GM18861 (cell line): ENCODE results near the gene TMEM266.
"Not testable (repeated sequence)": the region's sequence is repeated elsewhere in the genome, so short reads cannot be mapped to it uniquely, and the experiment has no call there.

Source experiments
- ATAC-seq: cut with Tn5 transposase; IDR thresholded peaks from one replicate; pipeline ENCODE4 v1.9.1; 2021; ENCODE audit not compliant: unreplicated experiment

Gene TMEM266, protein sequence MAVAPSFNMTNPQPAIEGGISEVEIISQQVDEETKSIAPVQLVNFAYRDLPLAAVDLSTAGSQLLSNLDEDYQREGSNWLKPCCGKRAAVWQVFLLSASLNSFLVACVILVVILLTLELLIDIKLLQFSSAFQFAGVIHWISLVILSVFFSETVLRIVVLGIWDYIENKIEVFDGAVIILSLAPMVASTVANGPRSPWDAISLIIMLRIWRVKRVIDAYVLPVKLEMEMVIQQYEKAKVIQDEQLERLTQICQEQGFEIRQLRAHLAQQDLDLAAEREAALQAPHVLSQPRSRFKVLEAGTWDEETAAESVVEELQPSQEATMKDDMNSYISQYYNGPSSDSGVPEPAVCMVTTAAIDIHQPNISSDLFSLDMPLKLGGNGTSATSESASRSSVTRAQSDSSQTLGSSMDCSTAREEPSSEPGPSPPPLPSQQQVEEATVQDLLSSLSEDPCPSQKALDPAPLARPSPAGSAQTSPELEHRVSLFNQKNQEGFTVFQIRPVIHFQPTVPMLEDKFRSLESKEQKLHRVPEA

DNA sequence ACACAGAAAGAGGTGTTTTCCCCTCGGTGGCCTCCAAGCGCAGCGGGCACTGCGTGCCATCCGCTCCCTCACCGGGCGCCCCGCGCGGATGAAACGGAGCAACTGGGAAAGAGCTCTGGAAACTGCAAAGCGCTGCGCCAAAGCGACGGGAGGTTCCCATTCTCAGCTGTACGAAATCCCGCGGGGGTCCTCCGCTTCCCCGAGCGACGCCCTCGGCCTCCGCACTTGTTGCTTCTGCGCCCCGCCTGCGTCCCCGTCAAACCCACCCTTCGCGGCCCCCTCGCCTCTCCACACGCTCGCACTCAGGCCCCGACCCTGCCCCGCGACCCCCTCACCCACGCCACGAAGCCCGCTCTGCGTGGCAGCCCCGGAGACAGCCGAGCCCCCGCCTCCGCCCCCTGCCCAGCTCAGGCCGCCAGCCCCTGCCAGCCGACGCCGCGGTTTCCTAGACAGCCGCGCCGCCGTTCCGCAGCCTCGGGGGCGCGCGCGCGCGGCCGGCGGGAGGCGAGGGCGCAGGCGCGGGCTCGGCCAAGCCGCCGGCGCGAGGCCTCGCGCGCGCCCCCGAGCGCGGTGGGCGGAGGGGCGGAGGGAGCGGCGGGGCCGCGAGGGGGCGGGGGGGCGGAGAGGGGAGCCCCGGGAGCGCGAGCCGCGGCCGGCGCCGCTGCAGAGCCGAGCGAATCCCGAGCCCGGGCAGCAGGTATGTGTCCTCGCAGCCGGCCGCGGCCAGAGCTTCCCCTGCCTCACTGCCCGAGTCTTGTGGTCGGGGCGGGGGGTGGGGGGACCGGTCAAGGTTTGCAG lies at the start of gene TMEM266:
Gene TMEM266 (plus strand): TSS at position 666 of the 798 bp plus-strand sequence. CDS start 74,279 bp downstream, outside the sequence.
- ATAC-seq = no peak

DNA sequence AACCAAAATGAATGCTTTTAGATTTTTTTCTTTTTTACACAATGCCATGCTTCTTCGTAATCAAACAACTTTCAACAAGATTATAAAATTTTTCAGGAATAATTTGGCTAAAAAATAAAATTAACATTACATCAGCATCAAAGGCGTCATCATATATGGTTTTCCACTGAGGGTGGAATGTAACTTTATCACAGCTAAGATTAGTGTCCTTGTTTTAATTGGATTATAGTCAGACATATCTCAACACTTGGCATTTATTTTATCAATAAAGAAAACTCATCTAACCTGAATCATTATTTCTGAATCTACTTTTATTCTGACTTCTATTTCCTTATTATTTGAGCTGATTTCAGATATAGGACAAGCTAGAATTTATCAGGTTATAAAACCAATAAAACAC lies 49.2 kb upstream of the TMEM266 start:
- no peak for ATAC-seq

DNA sequence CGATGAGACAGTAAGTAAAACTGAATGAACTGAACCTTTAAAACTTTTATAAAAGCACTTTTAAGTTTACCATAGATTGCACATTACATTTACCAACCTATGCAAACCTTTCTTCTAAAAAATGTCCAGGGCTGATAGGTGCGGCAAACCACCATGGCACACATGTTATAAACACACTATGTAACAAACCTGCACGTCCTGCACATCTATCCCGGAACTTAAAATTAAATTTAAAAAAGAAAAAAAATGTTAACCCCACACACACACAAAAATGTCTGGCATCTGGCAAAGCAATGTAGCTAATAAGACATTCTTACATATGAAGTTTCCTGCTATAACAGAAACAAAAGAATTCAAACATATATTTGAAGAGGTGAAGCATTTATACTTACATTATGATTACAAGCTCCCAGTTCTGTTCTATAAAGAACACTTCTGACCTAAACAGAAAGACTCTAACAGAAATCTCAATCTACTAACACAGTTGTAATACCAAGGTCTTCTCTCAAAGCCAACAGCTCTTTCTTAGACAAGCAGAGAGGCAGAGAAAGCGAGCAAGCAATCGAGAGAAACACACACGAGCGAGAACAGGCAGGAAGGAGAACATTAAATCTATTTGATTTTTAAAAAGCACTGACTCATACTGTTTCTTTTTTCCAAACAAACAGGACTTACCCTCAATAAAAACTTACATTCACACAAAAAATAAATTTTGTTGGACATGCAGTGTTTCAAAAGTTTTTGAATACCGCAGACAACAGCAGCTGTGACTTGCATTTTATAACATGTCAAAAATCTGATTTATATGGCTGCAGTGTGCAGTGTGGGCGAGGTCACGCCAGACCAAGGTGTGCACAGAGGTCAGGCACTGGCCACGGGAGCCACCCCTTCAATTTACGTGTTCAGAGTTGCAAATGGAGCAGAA lies 47.9 kb upstream of the TMEM266 start, which contains the start of gene NRG4:
Gene NRG4 (minus strand): TSS at position 798 of the 925 bp plus-strand sequence. CDS start 1,194 bp downstream, outside the sequence.
- no peak for ATAC-seq

DNA sequence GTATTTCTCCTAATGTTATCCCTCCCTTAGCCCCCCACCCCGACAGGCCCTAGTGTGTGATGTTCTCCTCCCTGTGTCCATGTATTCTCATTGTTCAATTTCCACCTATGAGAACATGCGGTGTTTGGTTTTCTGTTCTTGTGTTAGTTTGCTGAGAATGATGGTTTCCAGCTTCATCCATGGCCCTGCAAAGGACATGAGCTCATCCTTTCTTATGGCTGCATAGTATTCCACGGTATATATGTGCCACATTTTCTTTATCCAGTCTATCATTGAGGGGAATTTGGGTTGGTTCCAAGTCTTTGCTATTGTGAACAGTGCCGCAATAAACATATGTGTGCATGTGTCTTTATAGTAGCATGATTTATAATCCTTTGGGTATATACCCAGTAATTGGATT lies 46.3 kb upstream of the TMEM266 start:
- ATAC-seq = not testable (repeated sequence)

DNA sequence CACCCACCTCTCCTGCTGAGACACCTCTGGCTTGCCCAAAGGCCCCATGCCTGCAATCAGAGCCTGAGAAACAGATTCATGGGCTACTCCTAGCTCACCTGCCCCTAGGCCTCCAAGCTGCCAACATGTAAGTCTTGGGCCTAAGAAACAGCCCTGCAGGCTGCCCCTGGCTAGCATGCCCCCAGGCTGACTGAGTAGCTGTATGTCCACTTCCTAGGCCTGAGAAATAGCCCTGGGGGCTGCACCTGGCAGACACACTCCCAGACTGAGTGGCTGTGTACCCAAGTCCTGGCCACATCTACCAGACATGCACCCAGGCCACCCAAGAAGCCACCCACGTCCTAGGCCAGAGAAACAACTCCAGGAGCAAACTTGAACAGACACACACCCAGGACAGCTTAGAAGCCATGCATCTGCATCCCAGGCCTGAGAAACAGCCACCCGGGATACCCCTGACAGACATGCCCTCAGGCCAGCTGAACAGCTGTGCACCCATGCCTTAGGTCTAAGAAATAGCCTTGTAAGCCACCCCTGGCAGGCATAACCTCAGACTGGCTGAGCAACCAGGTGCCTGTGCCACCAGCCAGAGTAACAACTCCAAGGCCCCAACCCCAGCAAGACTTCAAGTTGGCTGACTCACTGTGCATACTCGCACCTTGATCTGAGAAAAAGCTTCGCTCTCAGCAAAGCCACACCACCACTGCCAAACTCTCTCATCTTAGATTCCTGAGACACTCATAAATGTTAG lies 35.6 kb upstream of the TMEM266 start:
- no peak for ATAC-seq

DNA sequence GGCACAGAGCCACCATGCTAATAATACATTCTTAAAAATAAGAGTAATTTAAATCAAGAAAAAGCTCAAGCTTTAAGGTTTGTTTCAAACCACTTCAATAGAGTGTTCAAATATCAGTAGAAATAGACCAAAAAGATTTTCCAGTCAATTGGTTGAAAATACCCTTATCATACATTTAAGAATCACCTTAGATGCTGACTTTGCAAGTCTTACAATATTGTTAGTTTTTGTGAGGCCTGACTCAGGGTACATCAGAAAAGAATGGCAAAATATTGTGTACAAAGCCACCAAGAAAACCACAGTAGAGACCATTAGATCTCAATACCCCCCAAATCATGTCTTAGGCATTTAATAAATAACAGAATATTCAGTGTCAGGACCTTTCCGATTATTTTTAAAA lies 27.7 kb upstream of the TMEM266 start:
- ATAC-seq = no peak

DNA sequence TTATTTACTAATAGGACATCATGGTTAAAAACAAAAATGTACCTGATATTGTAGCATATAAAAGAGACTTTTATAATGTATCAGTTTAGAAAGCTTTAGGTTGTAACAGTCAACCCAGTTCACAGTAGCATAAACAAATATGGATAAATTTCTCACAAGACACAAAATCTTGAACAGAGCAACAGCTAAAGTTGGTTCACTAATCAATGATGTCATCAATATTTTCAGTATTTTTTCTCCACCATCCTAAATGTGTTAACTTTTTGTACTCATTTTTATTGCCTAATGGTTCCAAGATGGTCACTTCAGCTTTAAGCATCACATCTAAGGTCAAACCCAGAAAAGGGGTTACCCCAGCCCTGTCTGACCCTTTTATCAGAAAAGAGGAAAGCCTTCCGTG lies 26.3 kb upstream of the TMEM266 start:
- no peak for ATAC-seq

DNA sequence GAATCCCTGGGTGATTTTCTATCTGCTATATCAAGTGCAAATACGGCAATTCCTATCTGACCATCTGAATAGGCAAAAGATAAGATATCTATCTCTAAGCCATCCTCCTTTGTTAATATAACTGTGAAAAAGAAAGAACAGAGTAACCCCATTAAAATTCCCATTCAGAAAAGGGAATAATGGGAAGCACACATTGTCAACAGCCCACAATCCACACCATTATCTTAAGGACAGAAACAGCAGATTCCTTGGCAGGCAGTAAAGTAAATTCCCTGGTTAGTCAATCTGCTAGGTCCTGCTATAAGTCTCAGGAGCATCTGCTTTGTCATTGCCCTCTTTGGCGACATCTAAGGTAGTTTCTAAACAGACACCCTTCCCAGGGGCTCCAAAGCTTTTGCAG lies 25.7 kb upstream of the TMEM266 start:
- ATAC-seq = no peak

DNA sequence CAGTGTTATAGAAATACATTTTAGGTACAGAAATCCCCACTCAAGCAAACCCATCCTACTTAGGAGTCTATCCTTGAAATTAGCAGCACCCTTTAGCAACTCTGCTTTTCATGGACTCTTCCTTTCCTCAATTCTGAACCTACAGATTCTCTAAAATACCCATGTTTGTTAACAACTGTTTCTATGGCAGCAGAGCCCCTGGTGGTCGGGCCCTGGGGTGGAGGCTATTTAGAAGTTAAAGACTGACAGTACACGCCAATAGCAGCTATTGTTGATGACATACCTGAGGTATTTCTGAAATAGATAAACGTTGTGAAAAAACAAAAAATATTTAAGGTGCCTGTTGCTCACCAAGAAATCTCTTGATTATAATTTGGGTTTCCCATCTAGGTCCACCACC lies 24.2 kb upstream of the TMEM266 start:
- ATAC-seq = no peak

DNA sequence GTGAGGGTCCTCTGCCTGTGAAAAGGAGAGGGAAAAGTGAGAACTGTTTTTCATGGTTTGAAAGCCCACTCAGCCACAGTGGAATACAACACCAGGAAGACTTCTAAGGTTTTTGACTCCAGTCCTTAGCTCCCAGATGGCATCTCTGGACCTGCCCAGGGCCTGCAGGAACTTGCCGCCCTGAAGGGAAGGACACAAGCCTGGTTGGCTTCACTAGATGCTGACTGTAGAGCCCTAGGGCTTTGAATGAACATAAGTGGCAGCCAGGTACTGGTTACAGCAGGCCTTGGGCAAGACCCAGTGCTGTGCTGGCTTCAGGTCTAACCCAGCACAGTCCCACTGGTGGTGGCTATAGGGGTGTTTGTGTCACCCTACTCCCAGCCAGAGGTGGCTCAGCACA lies 21.3 kb upstream of the TMEM266 start:
- ATAC-seq = no peak

DNA sequence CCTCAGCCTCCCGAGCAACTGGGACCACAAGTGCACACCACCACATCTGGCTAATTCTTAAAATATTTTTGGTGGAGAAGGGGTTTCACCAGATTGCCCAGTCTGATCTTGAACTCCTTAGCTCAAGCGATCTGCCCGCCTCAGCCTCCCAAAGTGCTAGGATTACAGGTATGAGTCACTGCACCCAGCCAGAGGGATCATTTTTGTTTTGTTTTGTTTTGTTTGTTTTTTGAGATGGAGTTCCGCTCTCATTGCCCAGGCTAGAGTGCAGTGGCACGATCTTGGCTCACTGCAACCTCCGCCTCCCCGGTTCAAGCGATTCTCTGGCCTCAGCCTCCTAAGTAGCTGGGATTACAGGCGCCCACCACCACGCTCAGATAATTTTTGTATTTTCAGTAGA lies 5.6 kb upstream of the TMEM266 start:
- not testable (repeated sequence) for ATAC-seq

DNA sequence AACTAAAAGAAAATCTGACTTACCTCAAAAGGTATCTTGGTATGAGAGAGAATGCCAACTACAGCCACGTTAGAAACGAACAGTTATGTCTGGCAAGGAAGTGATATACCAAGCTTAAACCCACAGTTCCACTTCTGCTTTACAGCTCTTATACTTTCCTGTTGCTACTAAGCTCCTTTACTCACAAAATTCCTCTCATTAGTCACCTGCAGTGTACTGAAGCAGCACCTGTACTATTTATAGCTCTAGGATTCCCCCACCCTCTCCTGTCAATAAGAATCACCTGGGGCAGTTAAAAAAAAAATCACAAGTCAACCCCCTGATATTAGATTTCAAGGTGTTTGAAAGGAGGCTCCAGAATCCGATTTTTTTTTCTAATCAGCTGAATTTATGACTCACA lies 2.9 kb upstream of the TMEM266 start:
- peak; percentile 56 for ATAC-seq

DNA sequence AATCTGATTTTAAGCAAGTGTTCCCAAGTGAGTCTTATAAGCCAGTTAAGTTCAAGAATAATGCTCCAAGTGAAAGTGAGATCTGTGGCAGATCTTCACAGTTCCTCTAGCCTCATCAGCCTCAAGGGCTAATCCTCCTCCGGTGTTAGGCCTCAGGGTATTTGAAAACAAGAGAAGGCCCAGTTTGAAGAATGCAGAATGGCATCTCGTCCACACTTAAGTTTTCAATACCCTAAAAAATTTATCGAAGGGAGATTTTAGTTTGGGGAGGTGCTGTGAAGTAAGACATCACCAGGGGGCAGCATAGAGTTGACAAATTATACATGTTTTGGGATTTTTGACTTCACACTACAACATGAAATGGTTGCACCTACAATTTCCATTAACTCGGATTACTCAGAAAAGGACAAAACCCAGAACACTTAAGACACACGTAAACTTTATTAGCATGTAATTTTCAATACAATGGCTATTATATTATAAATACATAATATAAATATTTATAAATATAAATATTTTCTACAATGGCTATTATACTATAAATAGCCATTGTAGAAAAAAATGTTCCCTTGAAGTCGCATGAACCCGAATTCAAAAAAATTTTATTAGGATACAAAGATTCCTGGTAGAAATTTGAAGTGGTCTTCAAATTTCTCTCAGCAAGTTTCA lies 2.3 kb upstream of the TMEM266 start:
- ATAC-seq = peak; percentile 22

DNA sequence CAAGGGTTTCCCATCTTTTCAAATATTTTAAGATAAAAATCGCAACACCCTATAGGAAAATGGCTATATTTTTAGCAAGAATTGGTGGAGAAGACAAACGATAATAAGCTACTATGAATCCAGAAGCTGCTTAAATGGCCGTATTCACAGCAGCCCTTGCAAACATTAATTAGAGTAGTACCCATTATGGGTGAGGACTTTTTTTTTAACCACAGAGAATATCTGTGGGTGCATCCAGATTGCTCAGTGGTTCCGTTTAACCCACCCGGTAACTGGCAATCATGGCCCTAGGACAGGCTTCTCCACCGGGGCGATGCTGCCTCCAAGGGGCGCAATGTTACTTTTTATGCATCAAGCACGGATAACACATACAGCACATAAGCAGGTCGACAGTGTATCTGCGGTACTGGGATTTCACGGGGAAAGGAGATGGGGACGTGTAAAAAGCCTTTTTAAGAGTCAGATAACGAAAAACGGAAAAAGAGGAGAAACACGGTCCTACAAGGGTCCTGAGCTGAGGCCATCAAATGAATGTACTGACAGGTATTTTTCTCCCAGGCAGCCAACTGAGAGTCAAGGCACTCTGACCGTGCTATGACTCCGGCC lies 968 bp upstream of the TMEM266 start:
- ATAC-seq = no peak

DNA sequence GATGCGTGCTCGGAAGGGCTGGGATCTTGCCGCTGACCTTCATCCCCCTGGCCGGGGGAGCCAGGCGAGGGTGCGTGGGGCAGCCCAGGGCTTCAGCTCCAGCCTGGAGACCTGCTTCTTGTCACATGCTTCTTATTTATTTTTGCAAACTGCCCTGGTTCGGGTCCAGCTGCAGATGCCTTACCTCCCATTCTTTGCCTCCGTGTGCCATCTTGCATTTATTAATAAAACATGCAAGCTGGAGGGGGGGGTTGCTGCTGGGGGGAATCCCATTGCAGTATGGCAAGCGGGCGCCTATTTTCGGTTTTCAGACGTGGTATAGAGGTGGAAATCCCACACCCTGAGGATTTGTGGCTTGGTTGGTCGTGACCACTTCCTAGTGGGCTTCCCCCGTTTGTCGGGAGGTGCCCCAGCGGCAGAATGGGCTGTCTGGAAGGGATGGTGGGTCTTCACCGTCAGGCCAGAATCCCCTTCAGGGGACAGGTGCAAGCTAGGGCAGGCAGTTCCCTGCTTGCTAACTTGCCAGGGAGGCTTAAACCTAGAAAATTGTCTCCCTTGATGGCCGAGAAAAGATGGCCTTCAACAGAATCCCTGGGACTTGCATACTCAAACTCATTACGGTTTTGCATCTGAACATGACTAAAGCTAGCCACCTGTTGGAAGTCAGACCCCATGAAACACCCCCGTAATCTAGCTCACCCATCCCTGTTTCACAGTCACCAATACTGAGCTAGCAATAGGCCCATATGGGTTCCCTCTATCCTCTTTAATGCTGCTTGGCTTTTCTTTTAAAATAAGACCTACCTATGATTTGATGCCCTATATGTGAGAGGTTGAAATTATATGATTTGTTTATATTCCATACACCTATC lies 569 bp downstream of the TMEM266 start:
- no peak for ATAC-seq

DNA sequence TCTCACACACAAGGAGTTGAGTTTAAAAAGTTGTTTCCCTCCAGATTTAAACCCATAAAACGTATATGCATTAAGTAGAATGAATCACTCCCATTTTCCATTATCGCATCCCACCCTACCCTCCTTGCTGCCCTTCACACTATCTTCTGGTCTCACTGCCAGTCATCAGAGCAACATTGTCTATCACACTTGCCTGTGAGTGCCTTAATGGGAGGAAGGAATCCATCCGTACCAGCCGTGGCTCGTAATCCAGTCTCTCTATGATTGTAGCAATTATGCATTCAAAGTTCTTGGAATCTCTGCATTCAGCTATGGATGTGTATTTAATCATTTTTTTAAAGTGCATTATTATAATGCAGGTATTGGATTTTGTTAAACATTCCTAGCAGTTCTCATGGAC lies 1.9 kb downstream of the TMEM266 start:
- no peak for ATAC-seq

DNA sequence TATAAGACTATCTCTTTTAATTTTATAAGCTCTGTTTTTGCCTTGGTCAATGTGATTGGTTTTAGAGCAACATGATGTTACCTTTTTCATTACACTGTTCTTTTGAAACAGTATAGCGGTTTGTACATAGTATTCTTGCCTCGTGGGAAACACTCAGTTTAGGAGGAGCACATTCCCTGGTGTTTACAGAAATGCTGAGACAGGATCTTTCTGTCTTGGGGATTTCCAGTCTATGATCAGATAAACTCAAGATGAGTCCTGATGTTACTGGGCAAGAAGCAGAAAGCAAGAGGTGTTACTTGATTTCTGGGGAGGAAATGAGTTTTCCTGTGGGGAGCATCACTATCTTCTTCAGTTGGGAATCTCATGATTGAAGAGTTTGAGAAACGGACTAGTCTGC lies 2.5 kb downstream of the TMEM266 start:
- no peak for ATAC-seq

DNA sequence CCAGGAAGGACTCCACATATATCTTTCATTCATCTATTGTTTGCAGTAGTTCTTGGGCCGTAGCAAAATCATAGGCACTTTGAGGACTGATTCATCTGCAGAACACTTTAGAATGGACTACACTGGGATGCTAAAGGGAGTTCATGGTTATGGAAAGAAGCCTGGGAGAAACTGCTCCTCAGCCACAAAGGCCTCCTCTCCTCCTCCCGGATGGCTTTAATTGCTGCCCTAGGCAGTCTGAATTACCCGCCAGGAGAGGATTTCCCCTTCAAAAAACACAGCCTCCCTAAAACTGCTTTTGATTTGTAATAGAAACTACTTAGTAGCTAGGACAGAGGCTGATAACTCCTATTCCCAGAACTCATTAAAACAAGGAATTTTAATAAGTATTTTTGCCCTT lies 4.6 kb downstream of the TMEM266 start:
- ATAC-seq = no peak
